Measurements from ENCODE around the gene TIGD7.

DNA sequence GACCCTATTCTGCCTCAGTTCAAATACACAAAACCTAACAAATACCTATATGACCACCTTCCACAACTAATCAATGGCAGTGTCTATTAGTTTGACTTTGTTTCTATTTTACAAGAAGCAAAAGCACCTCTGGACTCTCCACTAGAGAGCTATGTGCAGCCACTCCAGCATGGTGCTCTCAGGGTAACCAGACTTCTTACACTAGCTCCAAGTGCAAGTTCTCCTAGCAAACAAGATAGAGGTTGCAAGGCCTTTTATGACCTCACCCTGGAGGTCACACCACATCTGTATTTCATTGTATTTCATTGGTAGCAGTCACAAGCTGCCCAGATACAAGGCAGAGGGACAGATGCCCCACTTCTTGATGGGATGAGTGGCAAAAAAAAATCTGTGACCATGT lies 30.3 kb downstream of the TIGD7 start:
- no peak for TF ChIP-seq EP300 (IDR thresholded peaks at IDR 0.05)
- TF ChIP-seq, protein P1, sequence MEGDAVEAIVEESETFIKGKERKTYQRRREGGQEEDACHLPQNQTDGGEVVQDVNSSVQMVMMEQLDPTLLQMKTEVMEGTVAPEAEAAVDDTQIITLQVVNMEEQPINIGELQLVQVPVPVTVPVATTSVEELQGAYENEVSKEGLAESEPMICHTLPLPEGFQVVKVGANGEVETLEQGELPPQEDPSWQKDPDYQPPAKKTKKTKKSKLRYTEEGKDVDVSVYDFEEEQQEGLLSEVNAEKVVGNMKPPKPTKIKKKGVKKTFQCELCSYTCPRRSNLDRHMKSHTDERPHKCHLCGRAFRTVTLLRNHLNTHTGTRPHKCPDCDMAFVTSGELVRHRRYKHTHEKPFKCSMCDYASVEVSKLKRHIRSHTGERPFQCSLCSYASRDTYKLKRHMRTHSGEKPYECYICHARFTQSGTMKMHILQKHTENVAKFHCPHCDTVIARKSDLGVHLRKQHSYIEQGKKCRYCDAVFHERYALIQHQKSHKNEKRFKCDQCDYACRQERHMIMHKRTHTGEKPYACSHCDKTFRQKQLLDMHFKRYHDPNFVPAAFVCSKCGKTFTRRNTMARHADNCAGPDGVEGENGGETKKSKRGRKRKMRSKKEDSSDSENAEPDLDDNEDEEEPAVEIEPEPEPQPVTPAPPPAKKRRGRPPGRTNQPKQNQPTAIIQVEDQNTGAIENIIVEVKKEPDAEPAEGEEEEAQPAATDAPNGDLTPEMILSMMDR (IDR thresholded peaks at IDR 0.05) = no peak
- TF ChIP-seq POLR2A (IDR thresholded peaks at IDR 0.05) = no peak

Measured in ovary (tissue), 3 donors.